AG04449 (cell line): Measurements from ENCODE around the gene LYZL4.

Experiments used
- CTCF ChIA-PET: fragments of 350-600 bp; formaldehyde crosslinking; extraction: SDS; loops from one replicate; lab custom pipeline; 2021; ENCODE audit warnings: antibody characterized with exemption; lab: Yijun Ruan, JAX
- POLR2A ChIA-PET: fragments of 400-600, 350-600 bp; formaldehyde crosslinking; extraction: SDS; loops from one replicate; lab custom pipeline; 2020; ENCODE audit warnings: antibody characterized with exemption, inconsistent platforms; lab: Yijun Ruan, JAX
- DNase-seq: peaks from one replicate; pipeline ENCODE4 v3.0.0-alpha.2; 2010; ENCODE audit warnings: low read depth, low spot score
- H3K4me3 ChIP-seq: 2 replicates; pipeline ENCODE4 v1.5.1; 2011; ENCODE audit warnings: low read depth, mild to moderate bottlenecking, control low read depth, low read length
- TF ChIP-seq, protein P1 (sequence below): IDR thresholded peaks from one replicate; pipeline ENCODE4 v1.5.1; 2011; ENCODE audit warnings: mild to moderate bottlenecking, moderate library complexity, low read length, control low read depth, inconsistent platforms; ENCODE audit not compliant: insufficient read depth; ENCODE audit errors: missing control alignments

LYZL4 gene

DNA sequence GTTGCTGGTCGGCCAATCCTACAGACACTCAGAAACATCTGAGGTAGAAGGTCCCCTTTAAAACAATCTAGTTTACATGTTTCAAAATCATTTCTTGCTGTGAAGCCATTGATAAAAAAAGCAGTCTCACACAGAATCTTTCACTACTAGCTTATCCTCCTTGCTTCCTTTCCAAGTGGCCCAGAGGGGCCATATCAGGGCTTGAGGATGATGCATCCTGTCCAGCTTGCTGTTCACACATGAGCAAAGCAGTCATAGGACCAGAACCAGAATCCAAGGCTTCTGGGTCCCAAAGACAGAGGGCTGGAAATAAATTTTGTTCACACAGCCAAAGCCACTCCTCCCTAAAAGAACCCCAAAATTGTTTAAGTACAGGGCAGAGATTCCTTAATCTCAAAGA is 9.2 kb upstream of the LYZL4 start:
- ChIA-PET POLR2A (no interaction called here), CTCF (no interaction called here)
- TF ChIP-seq, protein P1, sequence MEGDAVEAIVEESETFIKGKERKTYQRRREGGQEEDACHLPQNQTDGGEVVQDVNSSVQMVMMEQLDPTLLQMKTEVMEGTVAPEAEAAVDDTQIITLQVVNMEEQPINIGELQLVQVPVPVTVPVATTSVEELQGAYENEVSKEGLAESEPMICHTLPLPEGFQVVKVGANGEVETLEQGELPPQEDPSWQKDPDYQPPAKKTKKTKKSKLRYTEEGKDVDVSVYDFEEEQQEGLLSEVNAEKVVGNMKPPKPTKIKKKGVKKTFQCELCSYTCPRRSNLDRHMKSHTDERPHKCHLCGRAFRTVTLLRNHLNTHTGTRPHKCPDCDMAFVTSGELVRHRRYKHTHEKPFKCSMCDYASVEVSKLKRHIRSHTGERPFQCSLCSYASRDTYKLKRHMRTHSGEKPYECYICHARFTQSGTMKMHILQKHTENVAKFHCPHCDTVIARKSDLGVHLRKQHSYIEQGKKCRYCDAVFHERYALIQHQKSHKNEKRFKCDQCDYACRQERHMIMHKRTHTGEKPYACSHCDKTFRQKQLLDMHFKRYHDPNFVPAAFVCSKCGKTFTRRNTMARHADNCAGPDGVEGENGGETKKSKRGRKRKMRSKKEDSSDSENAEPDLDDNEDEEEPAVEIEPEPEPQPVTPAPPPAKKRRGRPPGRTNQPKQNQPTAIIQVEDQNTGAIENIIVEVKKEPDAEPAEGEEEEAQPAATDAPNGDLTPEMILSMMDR: no peak
- no peak for DNase-seq
- H3K4me3 ChIP-seq: no peak overlapping the region

DNA sequence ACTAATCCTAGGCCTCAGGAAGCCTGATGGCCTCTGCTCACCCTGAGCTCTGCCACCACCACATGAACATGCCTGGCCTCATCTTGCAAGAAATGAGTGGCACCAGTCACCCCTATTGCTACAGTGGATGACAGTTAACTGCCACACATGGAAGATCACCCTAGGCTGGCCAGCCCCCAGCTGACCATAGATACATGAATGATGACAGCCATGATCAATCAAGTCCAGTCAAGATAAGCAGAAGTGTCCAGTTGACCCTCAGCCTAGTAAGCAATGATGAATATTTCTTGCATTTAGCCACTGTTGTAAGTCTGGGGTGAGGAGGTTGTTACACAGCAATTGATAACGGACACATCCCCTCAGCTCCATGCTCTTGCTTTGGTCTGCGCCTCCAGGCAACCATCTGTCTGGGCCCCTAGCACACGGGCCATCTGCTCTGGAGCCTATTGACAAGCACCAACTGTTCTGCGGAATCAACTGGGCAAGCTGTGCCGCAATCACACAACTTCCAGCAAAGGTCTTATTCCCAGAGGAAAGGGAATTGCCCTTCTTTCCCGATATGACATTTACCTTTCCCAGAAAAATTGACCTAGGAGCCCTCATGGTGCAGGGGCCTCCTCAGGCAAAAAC is 2.2 kb upstream of the LYZL4 start:
- CTCF ChIA-PET: no interaction called here
- no peak overlapping the region for H3K4me3 ChIP-seq
- TF ChIP-seq, protein P1: no peak
- POLR2A ChIA-PET: no interaction called here
- no peak for DNase-seq

DNA sequence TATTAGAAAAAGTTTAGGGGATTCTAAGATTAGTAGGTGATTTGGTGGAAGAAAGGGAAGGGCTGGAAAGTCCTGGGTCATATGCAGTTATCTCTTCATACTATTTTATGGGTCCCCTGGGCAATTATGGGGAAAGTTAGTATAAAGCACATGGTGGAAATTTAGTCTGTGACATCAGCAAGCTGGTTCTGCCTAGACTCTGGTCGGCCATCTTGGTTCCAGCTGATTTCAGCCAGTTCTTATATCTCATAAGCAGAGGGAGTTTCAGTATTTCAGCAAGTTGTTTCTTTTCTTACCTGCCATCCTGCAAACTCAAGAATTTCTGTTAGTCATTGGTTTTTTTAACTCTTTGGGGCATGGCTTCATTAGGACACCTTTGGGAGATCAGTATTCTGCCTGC is 1.0 kb upstream of the LYZL4 start:
- POLR2A ChIA-PET: no interaction called here
- TF ChIP-seq, protein P1: no peak

DNA sequence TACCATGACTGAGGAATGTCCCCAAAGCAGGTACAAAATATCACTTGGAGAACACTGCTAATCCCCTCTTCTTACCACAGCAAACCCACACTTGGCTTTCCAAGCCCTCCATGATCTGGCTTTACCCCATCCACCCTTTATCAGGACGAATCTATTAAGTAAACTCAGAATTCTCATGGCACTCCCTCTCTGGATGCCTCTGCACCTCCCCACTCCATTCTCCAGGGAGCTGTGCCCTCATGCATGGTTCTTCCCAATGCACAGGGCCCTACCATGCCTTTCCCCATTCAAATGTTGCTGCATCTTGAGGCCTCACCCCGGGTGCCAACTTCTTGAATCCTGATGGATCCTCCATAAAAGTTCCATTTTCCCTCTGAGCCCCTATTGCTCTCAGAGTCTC is 2.3 kb downstream of the LYZL4 start:
- no peak for DNase-seq
- TF ChIP-seq, protein P1: no peak
- ChIA-PET POLR2A (no interaction called here), CTCF (no interaction called here)
- H3K4me3 ChIP-seq: no peak overlapping the region

More for the DNA sequence above, 1.0 kb upstream of the LYZL4 start:
- DNase-seq: no peak
- CTCF ChIA-PET: no interaction called here
- H3K4me3 ChIP-seq: no peak overlapping the region

DNA sequence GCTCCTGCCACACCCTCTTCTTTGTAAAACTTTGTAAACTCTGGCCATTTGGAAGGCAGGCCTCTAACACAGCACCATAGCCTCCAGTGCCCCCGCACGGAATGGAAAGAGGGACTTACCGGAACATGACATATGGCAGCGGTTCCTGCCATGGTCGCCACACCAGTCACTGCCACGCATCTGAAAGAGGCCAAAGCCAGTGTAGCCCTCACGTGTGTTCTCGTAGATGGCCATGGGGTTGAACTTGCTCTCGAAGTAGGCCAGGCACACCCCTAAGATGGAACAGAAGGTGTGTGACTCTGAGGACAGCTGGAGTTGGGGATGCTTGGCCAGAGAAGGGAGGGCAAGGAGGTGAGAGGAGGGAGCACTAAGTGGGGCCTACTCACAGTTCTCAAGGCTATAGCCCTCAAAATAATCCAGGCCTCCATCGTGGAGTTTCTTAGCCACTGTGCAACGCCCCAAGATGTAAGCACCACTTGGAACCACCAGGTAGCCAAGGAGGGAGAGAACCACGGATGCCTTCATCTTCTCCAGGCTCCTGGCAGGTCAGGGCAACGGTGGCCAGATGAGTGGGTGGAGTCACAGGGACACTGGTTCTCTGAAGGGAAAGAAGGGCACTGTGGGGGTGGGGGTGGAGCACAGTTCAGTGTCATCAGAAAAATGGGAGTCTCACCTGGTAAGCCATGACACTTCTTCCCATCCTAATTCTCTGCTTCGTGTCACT is 3.5 kb downstream of the LYZL4 start:
- POLR2A ChIA-PET: no interaction called here
- no peak for DNase-seq
- CTCF ChIA-PET: no interaction called here
- H3K4me3 ChIP-seq: no peak overlapping the region
- TF ChIP-seq, protein P1: no peak

DNA sequence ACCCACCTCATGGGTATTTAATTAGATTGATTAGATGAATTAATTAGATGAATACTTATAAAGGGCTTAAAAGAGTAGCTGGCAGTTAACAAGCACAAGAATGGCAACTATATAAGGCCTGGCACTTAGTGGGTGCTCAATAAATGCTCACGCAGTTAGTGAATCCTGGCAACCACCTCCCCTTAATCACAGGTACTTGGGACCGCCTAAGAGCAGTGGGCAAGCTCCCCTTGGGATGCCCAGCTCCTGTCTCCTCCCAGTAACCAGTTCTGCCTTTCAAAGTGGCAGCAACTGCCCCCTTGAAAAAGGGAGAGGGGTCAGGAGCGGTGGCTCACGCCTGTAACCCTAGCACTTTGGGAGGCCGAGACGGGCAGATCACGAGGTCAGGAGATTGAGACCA is 4.6 kb downstream of the LYZL4 start:
- no peak for DNase-seq
- POLR2A ChIA-PET: no interaction called here
- TF ChIP-seq, protein P1: no peak
- no peak overlapping the region for H3K4me3 ChIP-seq
- CTCF ChIA-PET: no interaction called here
